Upper lobe of right lung (tissue), 1 donor: Measurements from ENCODE around the gene CNFN. TPM values are rescaled to one million over a fixed set of nuclear protein-coding genes. Genes with fewer than 3 reads are reported as not detected.
A peak's percentile ranks its signal among the peaks of the same experiment; 100 is the strongest.

Experiments
- ATAC-seq: fragments of 200-7000 bp; cut with Tn5 transposase; one replicate; pipeline ENCODE4 v1.9.1; 2020; ENCODE audit warnings: mild to moderate bottlenecking, moderate library complexity
- DNase-seq: peaks from one replicate; pipeline ENCODE4 v3.0.0-alpha.2; 2020
- H3K27ac ChIP-seq: fragments of 200-600 bp; one replicate; pipeline ENCODE4 v1.8.0; 2022
- H3K27me3 ChIP-seq: fragments of 200-600 bp; one replicate; pipeline ENCODE4 v1.8.0; 2022; ENCODE audit warnings: mild to moderate bottlenecking
- H3K36me3 ChIP-seq: fragments of 200-600 bp; one replicate; pipeline ENCODE4 v1.8.0; 2022
- H3K4me1 ChIP-seq: fragments of 200-600 bp; one replicate; pipeline ENCODE4 v1.8.0; 2022
- H3K4me3 ChIP-seq: fragments of 200-600 bp; one replicate; pipeline ENCODE4 v1.8.0; 2022; ENCODE audit warnings: mild to moderate bottlenecking
- H3K9me3 ChIP-seq: fragments of 200-600 bp; one replicate; pipeline ENCODE4 v1.8.0; 2022
- CTCF ChIP-seq: fragments of 200-600 bp; IDR thresholded peaks from one replicate; pipeline ENCODE4 v1.8.0; 2022; ENCODE audit warnings: antibody characterized with exemption
- intact Hi-C: fragments of 100-400 bp; cut with DNase I; formaldehyde crosslinking; loops from one replicate; pipeline ENCODE4 v1.11.0; 2022
- total RNA-seq: library from RNA; stranded (reverse); fragmentation: NEBNext Ultra II Directional; extraction: Animal tissue kit (Norgen Biotek cat#: 25700); gene quantifications from one replicate; pipeline ENCODE4 v1.2.1, GENCODE V29; 2021
- donor health status: DM: no; HTN: yes; CAD: no; lungs with severe emphysema.

Gene CNFN
- total RNA-seq, 1 donor from 2014 or later: 0.87 TPM

GRCh38 chr19:42423462-42424344, 33.6 kb upstream of the CNFN start:
- H3K4me3 ChIP-seq: peak overlapping the region; percentile 65
- peak overlapping the region; percentile 58 for H3K27ac ChIP-seq
- DNase-seq (peak; percentile 90), ATAC-seq (peak; percentile 92)
- TF ChIP-seq CTCF: no peak
- intact Hi-C loops: no loop called here
- H3K4me1 ChIP-seq: peaks cover 24% of the 10 kb centered on the region
- H3K9me3 ChIP-seq: no peaks in the 10 kb centered on the region
- H3K36me3 ChIP-seq: no peaks in the 10 kb centered on the region
- peaks cover 18% of the 10 kb centered on the region for H3K27me3 ChIP-seq

GRCh38 chr19:42422901-42423461, 32.9 kb upstream of the CNFN start:
- ATAC-seq (peak; percentile 49), DNase-seq (peak; percentile 74)
- Histone ChIP-seq H3K27me3 (peaks cover 18% of the 10 kb centered on the region), H3K9me3 (no peaks in the 10 kb centered on the region), H3K4me3 (peak overlapping the region; percentile 65), H3K36me3 (no peaks in the 10 kb centered on the region), H3K27ac (peak overlapping the region; percentile 58), H3K4me1 (peaks cover 24% of the 10 kb centered on the region)
- intact Hi-C loops: no loop called here
- TF ChIP-seq CTCF: no peak

- ATAC-seq (no peak), DNase-seq (no peak)
- peak overlapping the region; percentile 58 for H3K27ac ChIP-seq
- no peaks in the 10 kb centered on the region for H3K9me3 ChIP-seq
- H3K27me3 ChIP-seq: peaks cover 18% of the 10 kb centered on the region
- peaks cover 24% of the 10 kb centered on the region for H3K4me1 ChIP-seq
- no peak for TF ChIP-seq CTCF
- H3K36me3 ChIP-seq: no peaks in the 10 kb centered on the region
- H3K4me3 ChIP-seq: peak overlapping the region; percentile 65
- intact Hi-C loops: no loop called here
Measured at GRCh38 chr19:42422092-42422900, 32.2 kb upstream of the CNFN start.

- Histone ChIP-seq H3K27me3 (peaks cover 18% of the 10 kb centered on the region), H3K27ac (no peak overlapping the region)
- TF ChIP-seq CTCF: no peak
Measured at GRCh38 chr19:42421591-42422031, 31.5 kb upstream of the CNFN start.

GRCh38 chr19:42421101-42421500, 31.0 kb upstream of the CNFN start:
- Histone ChIP-seq H3K4me3 (no peak overlapping the region), H3K4me1 (peaks cover 24% of the 10 kb centered on the region), H3K27me3 (peaks cover 18% of the 10 kb centered on the region), H3K36me3 (no peaks in the 10 kb centered on the region), H3K9me3 (no peaks in the 10 kb centered on the region), H3K27ac (no peak overlapping the region)
- ATAC-seq (no peak), DNase-seq (no peak)
- TF ChIP-seq CTCF: no peak
- intact Hi-C loops: no loop called here

More at GRCh38 chr19:42421591-42422031, 31.5 kb upstream of the CNFN start:
- intact Hi-C loops: no loop called here
- ATAC-seq (no peak), DNase-seq (no peak)
- H3K4me1 ChIP-seq: peaks cover 24% of the 10 kb centered on the region
- no peaks in the 10 kb centered on the region for H3K9me3 ChIP-seq
- H3K4me3 ChIP-seq: no peak overlapping the region
- no peaks in the 10 kb centered on the region for H3K36me3 ChIP-seq
